ENCODE measurements around the gene DAAM2.

Gene DAAM2

GRCh38 chr6:39835821-39836295 lies 43.7 kb downstream of the DAAM2 start:
- TF ChIP-seq GATA3 (IDR thresholded peaks at IDR 0.05; ENCODE audit: low read depth, low read length), result no peak
- no peak for TF ChIP-seq GATA2 (IDR thresholded peaks at IDR 0.05; ENCODE audit: low read depth, low read length)

DNA sequence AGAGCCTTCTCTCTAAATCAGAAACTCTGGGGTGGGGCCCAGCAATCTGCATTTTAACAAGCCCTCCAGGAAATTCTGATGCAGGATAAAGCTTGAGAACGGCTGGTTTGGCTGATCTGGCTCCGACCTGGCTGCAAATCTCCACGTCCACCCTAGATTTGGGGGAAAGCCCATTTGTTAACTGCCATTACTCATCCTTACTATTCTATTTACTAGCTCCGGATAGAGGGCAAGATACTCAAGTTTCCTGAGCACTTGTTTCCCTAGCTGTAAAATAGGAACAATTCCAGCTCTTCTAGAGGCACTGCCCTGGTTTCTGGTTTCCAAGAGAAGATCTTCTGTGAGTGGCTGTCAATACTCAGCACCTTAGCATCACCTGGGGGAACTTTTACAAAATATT lies 44.4 kb downstream of the DAAM2 start:
- no peak for TF ChIP-seq GATA3 (IDR thresholded peaks at IDR 0.05; ENCODE audit: low read depth, low read length)

DNA sequence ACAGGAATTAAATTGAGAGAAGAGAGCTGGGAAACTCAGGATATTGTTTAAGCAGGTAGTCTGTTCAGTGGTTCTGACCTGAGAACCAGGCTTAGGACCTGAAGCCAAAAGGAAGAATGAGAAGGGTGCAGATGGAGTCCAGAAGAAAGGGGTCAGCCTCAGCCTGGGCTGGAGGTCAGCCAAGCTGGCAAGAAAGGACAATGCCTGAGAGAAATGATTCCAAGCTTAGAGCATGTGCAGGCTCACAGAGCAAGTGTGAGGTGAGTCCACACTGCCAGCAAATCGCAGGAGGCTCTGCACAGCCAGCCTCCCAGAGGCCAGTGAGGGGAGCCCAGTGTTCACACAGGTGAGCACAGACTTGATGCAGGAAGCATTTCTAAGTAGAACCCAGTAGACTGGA lies 47.3 kb downstream of the DAAM2 start:
- TF ChIP-seq GATA2 (IDR thresholded peaks at IDR 0.05; ENCODE audit: low read depth, low read length) (no peak), GATA3 (IDR thresholded peaks at IDR 0.05; ENCODE audit: low read depth, low read length) (no peak)

DNA sequence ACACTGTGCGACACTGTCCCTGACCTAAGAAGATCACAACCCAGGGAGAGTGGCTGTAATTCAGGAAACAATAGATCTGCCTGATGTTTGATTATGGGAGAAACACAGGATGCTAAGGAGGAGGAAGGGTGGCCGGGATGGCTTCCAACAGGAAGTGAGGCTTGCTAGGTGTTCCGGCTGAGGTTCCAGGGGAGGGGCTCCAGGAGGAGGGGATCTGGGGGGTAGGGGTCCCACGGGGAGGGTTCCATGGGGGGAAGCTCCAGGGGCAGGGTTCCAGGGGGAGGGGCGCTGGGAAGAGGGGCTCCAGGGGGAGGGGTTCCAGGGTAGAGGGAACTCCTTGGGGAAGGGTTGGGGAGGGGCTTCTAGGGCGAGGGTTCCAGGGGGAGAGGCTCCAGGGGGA lies 48.6 kb downstream of the DAAM2 start:
- TF ChIP-seq GATA3 (IDR thresholded peaks at IDR 0.05; ENCODE audit: low read depth, low read length) (no peak), GATA2 (IDR thresholded peaks at IDR 0.05; ENCODE audit: low read depth, low read length) (no peak)

GRCh38 chr6:39841291-39841690 lies 49.1 kb downstream of the DAAM2 start:
- no peak for TF ChIP-seq GATA3 (IDR thresholded peaks at IDR 0.05; ENCODE audit: low read depth, low read length)
- TF ChIP-seq GATA2 (IDR thresholded peaks at IDR 0.05; ENCODE audit: low read depth, low read length), result no peak

DNA sequence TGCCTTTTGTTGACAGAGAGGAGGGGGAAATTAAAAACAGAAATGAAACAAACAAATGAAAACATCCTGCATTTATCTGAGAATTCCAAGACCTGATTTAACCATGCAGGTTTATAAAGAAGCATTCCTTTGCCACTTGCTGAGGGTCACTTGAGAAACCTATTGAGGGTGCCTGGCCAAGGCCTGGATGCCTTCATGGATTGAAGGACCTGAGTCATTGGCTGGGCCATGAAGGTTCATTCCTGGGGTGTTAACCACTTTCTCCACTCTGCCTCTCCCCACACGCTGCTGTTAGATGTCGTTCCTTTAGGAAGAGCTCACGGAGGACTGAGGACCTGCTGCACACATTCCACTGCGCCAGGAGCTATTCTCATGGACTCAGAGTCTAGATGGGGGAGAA lies 49.7 kb downstream of the DAAM2 start:
- TF ChIP-seq GATA2 (IDR thresholded peaks at IDR 0.05; ENCODE audit: low read depth, low read length) (no peak), GATA3 (IDR thresholded peaks at IDR 0.05; ENCODE audit: low read depth, low read length) (no peak)

DNA sequence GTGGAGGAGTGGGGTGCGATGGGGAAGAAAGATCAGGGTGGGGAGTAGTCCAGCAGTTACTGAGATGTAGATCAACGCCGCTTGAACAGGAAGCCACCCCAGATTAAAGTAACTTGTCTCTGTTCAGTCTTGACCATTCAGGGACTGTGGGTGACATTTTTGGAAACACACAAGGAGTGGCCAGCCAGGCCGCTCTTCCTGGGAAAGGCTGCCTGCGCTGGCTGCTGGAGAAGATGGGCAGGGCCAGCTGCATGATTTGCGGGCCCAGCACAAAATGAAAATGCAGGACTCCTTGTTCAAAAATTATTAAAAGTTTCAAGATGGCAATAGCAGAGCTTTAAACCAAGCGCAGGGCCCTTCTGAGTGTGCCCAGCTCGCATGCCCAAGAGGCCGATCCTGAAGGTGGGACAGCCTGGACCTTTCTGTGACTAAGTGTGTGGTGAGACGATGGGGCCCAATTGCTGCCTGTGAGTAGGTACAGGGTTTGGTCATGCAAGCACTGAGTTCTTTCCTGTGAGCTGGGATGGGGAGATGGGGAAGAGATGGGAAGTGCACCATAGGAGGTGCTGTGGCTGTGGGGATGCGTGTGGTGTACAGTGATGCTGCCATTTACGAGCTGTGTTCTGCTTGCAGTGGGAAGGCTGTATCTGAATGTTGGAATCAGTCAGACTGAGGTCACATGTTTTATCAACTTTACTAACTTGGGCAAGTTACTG lies 51.3 kb downstream of the DAAM2 start:
- TF ChIP-seq GATA3 (IDR thresholded peaks at IDR 0.05; ENCODE audit: low read depth, low read length), result no peak

DNA sequence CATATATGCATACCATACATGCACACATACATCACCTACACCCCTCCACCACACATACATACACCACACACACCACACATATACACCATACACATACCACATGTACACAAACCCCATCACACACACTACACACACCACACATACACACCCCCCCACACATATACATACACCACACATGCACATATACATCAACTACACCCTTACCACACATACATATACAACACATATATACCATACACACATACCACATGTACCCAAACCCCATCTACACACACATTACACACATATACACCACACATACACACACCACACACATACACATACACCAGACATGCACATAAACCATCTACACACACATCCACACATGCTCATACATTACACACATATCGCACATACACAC lies 52.7 kb downstream of the DAAM2 start:
- TF ChIP-seq GATA2 (IDR thresholded peaks at IDR 0.05; ENCODE audit: low read depth, low read length), result no peak
- no peak for TF ChIP-seq GATA3 (IDR thresholded peaks at IDR 0.05; ENCODE audit: low read depth, low read length)

- TF ChIP-seq GATA2 (IDR thresholded peaks at IDR 0.05; ENCODE audit: low read depth, low read length) (no peak), GATA3 (IDR thresholded peaks at IDR 0.05; ENCODE audit: low read depth, low read length) (no peak)
Observed at GRCh38 chr6:39847221-39847620, 55.0 kb downstream of the DAAM2 start.

- TF ChIP-seq GATA3 (IDR thresholded peaks at IDR 0.05; ENCODE audit: low read depth, low read length) (no peak), GATA2 (IDR thresholded peaks at IDR 0.05; ENCODE audit: low read depth, low read length) (no peak)
Observed at GRCh38 chr6:39848171-39848570, 56.0 kb downstream of the DAAM2 start.

DNA sequence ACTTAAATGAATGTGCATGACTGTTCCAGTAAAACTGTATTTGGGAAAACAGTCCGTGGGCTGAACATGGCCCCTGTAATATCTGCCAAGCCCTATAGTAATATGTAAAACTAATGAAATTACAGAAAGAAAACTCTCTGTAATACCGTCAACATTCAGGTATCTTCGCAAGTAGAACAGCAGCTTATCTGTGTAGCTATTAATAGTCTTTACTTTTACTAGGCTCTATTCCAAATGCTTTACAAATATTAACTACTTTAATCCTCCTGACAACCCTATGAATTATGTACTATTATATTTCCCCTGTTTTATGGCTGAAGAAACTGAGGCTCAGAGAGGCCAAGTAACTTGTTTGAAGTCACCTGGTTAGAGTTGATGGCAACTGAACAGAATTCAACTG lies 57.1 kb downstream of the DAAM2 start:
- TF ChIP-seq GATA3 (IDR thresholded peaks at IDR 0.05; ENCODE audit: low read depth, low read length) (no peak), GATA2 (IDR thresholded peaks at IDR 0.05; ENCODE audit: low read depth, low read length) (no peak)

DNA sequence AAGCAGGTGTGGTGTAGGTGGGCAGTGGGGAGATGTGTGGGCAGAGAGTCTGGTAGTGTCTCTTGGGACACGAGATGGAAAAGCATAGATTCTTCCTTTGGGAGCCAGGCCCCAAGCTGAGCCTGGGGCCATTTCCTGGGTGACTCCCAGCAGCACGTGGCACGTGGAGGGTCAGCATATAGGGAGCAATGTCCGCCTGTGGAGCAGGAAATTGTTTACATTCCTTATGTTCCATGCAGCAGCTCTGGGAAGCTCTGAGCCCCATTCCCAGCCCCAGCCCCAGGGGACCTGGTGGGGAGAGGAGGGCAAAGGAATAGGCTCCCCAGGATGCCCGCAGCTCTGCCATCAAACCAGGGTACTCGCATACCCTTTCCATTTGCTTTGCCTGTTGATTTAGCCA lies 57.6 kb downstream of the DAAM2 start:
- no peak for TF ChIP-seq GATA3 (IDR thresholded peaks at IDR 0.05; ENCODE audit: low read depth, low read length)
- no peak for TF ChIP-seq GATA2 (IDR thresholded peaks at IDR 0.05; ENCODE audit: low read depth, low read length)

- TF ChIP-seq GATA2 (IDR thresholded peaks at IDR 0.05; ENCODE audit: low read depth, low read length) (no peak), GATA3 (IDR thresholded peaks at IDR 0.05; ENCODE audit: low read depth, low read length) (no peak)
Observed at GRCh38 chr6:39850736-39851297, 58.6 kb downstream of the DAAM2 start.

DNA sequence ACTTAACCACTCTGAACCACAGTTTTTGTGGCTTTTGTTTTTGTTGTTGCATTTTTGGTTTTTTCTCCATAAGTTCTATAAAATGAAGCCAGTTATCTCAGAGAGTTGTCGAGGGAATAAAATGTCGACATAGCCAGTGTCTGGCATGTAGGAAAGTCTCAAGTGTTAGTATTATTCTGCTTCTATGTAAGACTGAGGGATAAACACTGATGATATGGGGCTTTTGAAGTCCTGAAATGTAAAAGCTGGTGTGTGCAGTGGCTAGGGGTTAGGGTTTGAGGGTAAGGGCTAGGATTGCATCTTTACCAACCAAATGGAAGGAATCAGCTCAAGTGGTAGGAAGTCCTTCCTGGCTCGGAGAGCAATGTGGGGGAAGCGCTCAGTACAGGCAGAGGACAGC lies 59.2 kb downstream of the DAAM2 start:
- TF ChIP-seq GATA3 (IDR thresholded peaks at IDR 0.05; ENCODE audit: low read depth, low read length), result no peak
- TF ChIP-seq GATA2 (IDR thresholded peaks at IDR 0.05; ENCODE audit: low read depth, low read length), result no peak

GRCh38 chr6:39852324-39852723 lies 60.1 kb downstream of the DAAM2 start:
- no peak for TF ChIP-seq GATA2 (IDR thresholded peaks at IDR 0.05; ENCODE audit: low read depth, low read length)
- TF ChIP-seq GATA3 (IDR thresholded peaks at IDR 0.05; ENCODE audit: low read depth, low read length), result no peak

Data from SH-SY5Y (cell line).